Heart left ventricle (tissue), 16 donors: Measurements from ENCODE around the gene ATG14. TPM values are rescaled to one million over a fixed set of nuclear protein-coding genes. Genes with fewer than 3 reads are reported as not detected.

Experiments
- ATAC-seq, 4 donors: fragments of 200-7000 bp; cut with Tn5 transposase; one replicate each; pipeline ENCODE4 v1.9.1; 2020 to 2022; ENCODE audit warnings: moderate library complexity in 4 of 4, mild to moderate bottlenecking in 3 of 4, moderate number of reproducible peaks in 1 of 4
- DNase-seq, 5 donors: peaks; one replicate each; pipeline ENCODE4 v3.0.0-alpha.2; 2020
- H3K27ac ChIP-seq, 12 donors: fragments of 200-600 bp; sonication (generic) in 4 of 12; one replicate each; pipeline versions ENCODE4 v1.5.0 to v1.8.0; 2016 to 2022; ENCODE audit warnings: mild to moderate bottlenecking in 2 of 12
- H3K27me3 ChIP-seq, 9 donors: fragments of 200-600 bp; sonication (generic) in 2 of 9; one replicate each; pipeline versions ENCODE4 v1.5.1 to v1.8.0; 2016 to 2022; ENCODE audit warnings: mild to moderate bottlenecking in 3 of 9
- H3K36me3 ChIP-seq, 9 donors: fragments of 200-600 bp; sonication (generic) in 2 of 9; one replicate each; pipeline versions ENCODE4 v1.5.0 to v1.8.0; 2018 to 2022; ENCODE audit warnings: mild to moderate bottlenecking in 2 of 9
- H3K4me1 ChIP-seq, 12 donors: fragments of 200-600 bp; sonication (generic) in 4 of 12; one replicate each; pipeline versions ENCODE4 v1.5.0 to v1.8.0; 2016 to 2022; ENCODE audit warnings: mild to moderate bottlenecking in 3 of 12
- H3K4me3 ChIP-seq, 12 donors: fragments of 200-600 bp; sonication (generic) in 4 of 12; one replicate each; pipeline versions ENCODE4 v1.5.0 to v1.8.0; 2017 to 2022; ENCODE audit warnings: mild to moderate bottlenecking in 9 of 12, moderate library complexity in 4 of 12
- H3K9me3 ChIP-seq, 12 donors: fragments of 200-600 bp; sonication (generic) in 4 of 12; one replicate each; pipeline versions ENCODE4 v1.5.0 to v1.8.0; 2016 to 2022; ENCODE audit warnings: mild to moderate bottlenecking in 1 of 12
- CTCF ChIP-seq, 12 donors: fragments of 200-600 bp; sonication (generic) in 4 of 12; IDR thresholded peaks; one replicate each; pipeline versions ENCODE4 v1.5.0 to v1.8.0; 2018 to 2022; ENCODE audit warnings: antibody characterized with exemption in 12 of 12, mild to moderate bottlenecking in 5 of 12
- POLR2A ChIP-seq, 2 donors: fragments of 450-650 bp; IDR thresholded peaks; one replicate each; pipeline ENCODE4 v1.6.1; 2017; ENCODE audit warnings: antibody characterized with exemption in 2 of 2, mild to moderate bottlenecking in 2 of 2, moderate library complexity in 2 of 2
- WGBS, 4 donors: extraction: QIAGEN DNeasy Blood & Tissue Kit in 2 of 4; methylation state at CpG; one replicate each; pipeline versions ENCODE4 v1.1.5 to v1.1.7; 2013 to 2018; 5-methylcytosine and 5-hydroxymethylcytosine counted together
- intact Hi-C, 10 donors: fragments of 100-400 bp; cut with DNase I; formaldehyde crosslinking; loops; one replicate each; pipeline versions ENCODE4 v1.11.1 to v1.14.2; 2022
- polyA plus RNA-seq, 2 donors: library from polyadenylated mRNA; stranded (reverse); fragments of 200-250 nt; gene quantifications; one replicate each; pipeline ENCODE4 v1.2.3, GENCODE V29; 2013
- total RNA-seq, 9 donors: library from RNA; depleted of rRNA in 2 of 9; stranded (reverse); fragments of >200 nt in 2 of 9; fragmentation: NEBNext Ultra II Directional in 3 of 9; extraction: Animal tissue kit (Norgen Biotek cat#: 25700) in 3 of 9; gene quantifications; one replicate each; pipeline versions ENCODE4 v1.1.0 to v1.2.4, GENCODE V29; 2016 to 2023
- donor health status: ischemic (EF 13 %, LVEDD 7.1; RV severe dilation, severe dysfunction).
- donor health status: healthy with polysubstance abuse.
- donor health status: DM: no; HTN: yes; CAD: no.
- donor health status: DM: no; HTN: no; CAD: no.
- donor health status: ischemic (EF 25% LVEDD 6.9; RV normal size, moderate dysfunction).
- donor health status: ischemic (EF 25% LVEDD 5.7; RV mildly dilated, moderate dysfunction).
- donor health status: healthy.
- donor health status: DM: yes; HTN: yes; CAD: no.
- donor health status: ischemic (EF 35%, LVEDD 5.7; RV mildly dilated, moderate dysfunction).
- donor health status: nonischemic (EF 11% LVEDD 7.7; RV severe dilation, severe dysfunction).
- donor health status: DM: yes; HTN: yes; CAD: no.
- donor health status: PGD.
- donor health status: ischemic (EF 29% LVEDD 5.4; RV normal size, mild dysfunction).
- donor health status: nonischemic (EF 23%, LVEDD 6.1; RV moderate dilation, normal function).

The ATG14 gene
- total and polyA plus RNA-seq, 11 donors, result 5.9 to 16.2 (median 12.5) TPM

GRCh38 chr14:55366271-55366670 lies 45.4 kb downstream of the ATG14 start:
- H3K4me3 ChIP-seq, result no peak overlapping the region
- H3K9me3 ChIP-seq, result no peaks in the 10 kb centered on the region
- peaks cover 0 to 77% (median 40%) of the 10 kb centered on the region in 9 donors for H3K36me3 ChIP-seq
- no peaks in the 10 kb centered on the region for H3K27me3 ChIP-seq
- TF ChIP-seq CTCF (IDR thresholded peaks at IDR 0.05), result no peak
- no peak for TF ChIP-seq POLR2A (IDR thresholded peaks at IDR 0.05)
- DNase-seq, result no peak
- no peaks in the 10 kb centered on the region for H3K4me1 ChIP-seq
- WGBS, 4 donors, result 85 to 93% (median 88%) methylated on average over 3 of the region's 3 CpGs
- ATAC-seq, result no peak
- intact Hi-C loops, result no loop called here
- H3K27ac ChIP-seq, result no peak overlapping the region

- Histone ChIP-seq H3K4me3 (no peak overlapping the region), H3K9me3 (no peaks in the 10 kb centered on the region), H3K27me3 (no peaks in the 10 kb centered on the region), H3K27ac (no peak overlapping the region), H3K4me1 (peaks cover 0 to under 1% (median 0%) of the 10 kb centered on the region in 12 donors), H3K36me3 (peaks cover 0 to 37% (median 16%) of the 10 kb centered on the region in 9 donors)
- intact Hi-C loops, result no loop called here
- no peak for DNase-seq
- WGBS, 4 donors, result 96 to 100% (median 97%) methylated on average over 2 of the region's 2 CpGs
- ATAC-seq, result no peak
- TF ChIP-seq POLR2A (IDR thresholded peaks at IDR 0.05) (no peak), CTCF (IDR thresholded peaks at IDR 0.05) (no peak)
Measured at GRCh38 chr14:55361190-55361589, 50.4 kb downstream of the ATG14 start.

- WGBS, 4 donors, result 89 to 94% (median 93%) methylated on average over 4 of the region's 4 CpGs
- Histone ChIP-seq H3K27ac (no peak overlapping the region), H3K9me3 (no peaks in the 10 kb centered on the region), H3K36me3 (peaks cover 0 to 33% (median 14%) of the 10 kb centered on the region in 9 donors), H3K4me3 (no peak overlapping the region), H3K4me1 (peaks cover 0 to 15% (median 0%) of the 10 kb centered on the region in 12 donors), H3K27me3 (no peaks in the 10 kb centered on the region)
- ATAC-seq (no peak), DNase-seq (no peak)
- TF ChIP-seq CTCF (IDR thresholded peaks at IDR 0.05), result no peak
- TF ChIP-seq POLR2A (IDR thresholded peaks at IDR 0.05), result no peak
- intact Hi-C loops, result loop anchor here in 5 of 10 donors (5.0 to 10.0 kb wide), 3 partner anchors 92 to 147 kb away; no protein-coding TSS in a partner anchor
Measured at GRCh38 chr14:55359307-55359706, 52.3 kb downstream of the ATG14 start.

- peaks cover 0 to 16% (median 0%) of the 10 kb centered on the region in 12 donors for H3K4me1 ChIP-seq
- no peak for ATAC-seq
- no peak overlapping the region for H3K27ac ChIP-seq
- no peaks in the 10 kb centered on the region for H3K27me3 ChIP-seq
- intact Hi-C loops, result loop anchor here in 5 of 10 donors (5.0 to 10.0 kb wide), 3 partner anchors 90 to 145 kb away; no protein-coding TSS in a partner anchor
- H3K36me3 ChIP-seq, result peaks cover 0 to 39% (median 18%) of the 10 kb centered on the region in 9 donors
- TF ChIP-seq CTCF (IDR thresholded peaks at IDR 0.05) (no peak), POLR2A (IDR thresholded peaks at IDR 0.05) (no peak)
- H3K4me3 ChIP-seq, result no peak overlapping the region
- 87 to 90% (median 90%) methylated on average over 2 of the region's 2 CpGs for WGBS, 4 donors
- no peak for DNase-seq
- no peaks in the 10 kb centered on the region for H3K9me3 ChIP-seq
Measured at GRCh38 chr14:55356913-55357312, 54.7 kb downstream of the ATG14 start.
